ENCODE data around the gene ATG16L2. TPM values are rescaled to one million over a fixed set of nuclear protein-coding genes. Genes with fewer than 3 reads are reported as not detected.

ATG16L2 gene
- total RNA-seq, 1 donor from 2014 or later, result 51.0 TPM

DNA sequence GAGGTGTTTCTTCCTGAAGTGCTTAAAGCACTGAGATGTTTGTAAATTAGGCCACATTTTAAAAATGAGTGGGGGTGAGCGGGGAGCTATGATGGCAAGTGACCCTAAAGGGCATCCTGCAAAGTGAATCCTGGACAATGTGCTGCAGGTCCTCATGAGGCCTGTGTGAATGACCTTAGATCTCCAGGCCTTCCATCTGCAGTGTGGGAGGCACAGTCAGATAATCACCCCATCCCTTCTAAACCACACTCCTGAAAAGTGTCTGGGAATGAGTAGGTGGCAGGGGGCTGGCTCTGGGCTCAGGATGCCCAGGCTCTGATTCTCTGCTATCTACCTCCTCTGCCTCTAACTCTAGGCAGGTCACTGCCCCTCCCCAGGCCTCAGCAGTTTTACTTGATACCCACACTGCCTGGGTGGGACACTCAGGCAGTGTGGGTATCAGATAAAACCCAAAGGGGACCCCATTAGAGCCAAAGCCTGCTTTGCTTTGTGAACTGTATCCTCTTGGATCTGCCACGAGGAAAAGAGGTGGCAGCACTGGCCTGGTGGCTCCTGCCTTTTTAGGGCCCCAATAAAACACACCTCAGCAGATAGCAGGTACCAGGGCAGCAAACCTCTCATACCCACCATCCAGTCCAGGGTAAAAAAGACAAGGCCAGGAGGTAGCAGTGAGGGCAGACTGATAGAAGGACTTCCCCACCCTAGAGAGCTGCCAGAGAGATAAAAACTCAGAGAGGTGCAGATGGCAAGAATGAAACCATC, 30.9 kb upstream of the ATG16L2 start:
- H3K9me3 Mint-ChIP-seq (ENCODE audit: unreplicated experiment), result no peaks in the 10 kb centered on the region
- DNase-seq (ENCODE audit: low spot score), result no peak
- peaks cover 13% of the 10 kb centered on the region for H3K27me3 Mint-ChIP-seq (ENCODE audit: unreplicated experiment)
- TF ChIP-seq, protein P1, sequence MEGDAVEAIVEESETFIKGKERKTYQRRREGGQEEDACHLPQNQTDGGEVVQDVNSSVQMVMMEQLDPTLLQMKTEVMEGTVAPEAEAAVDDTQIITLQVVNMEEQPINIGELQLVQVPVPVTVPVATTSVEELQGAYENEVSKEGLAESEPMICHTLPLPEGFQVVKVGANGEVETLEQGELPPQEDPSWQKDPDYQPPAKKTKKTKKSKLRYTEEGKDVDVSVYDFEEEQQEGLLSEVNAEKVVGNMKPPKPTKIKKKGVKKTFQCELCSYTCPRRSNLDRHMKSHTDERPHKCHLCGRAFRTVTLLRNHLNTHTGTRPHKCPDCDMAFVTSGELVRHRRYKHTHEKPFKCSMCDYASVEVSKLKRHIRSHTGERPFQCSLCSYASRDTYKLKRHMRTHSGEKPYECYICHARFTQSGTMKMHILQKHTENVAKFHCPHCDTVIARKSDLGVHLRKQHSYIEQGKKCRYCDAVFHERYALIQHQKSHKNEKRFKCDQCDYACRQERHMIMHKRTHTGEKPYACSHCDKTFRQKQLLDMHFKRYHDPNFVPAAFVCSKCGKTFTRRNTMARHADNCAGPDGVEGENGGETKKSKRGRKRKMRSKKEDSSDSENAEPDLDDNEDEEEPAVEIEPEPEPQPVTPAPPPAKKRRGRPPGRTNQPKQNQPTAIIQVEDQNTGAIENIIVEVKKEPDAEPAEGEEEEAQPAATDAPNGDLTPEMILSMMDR (IDR thresholded peaks at IDR 0.05; ENCODE audit: unreplicated experiment), result no peak
- H3K4me1 Mint-ChIP-seq (ENCODE audit: unreplicated experiment), result peaks cover 13% of the 10 kb centered on the region
- no peak overlapping the region for H3K4me3 Mint-ChIP-seq (ENCODE audit: unreplicated experiment)
- peaks cover 6% of the 10 kb centered on the region for H3K36me3 Mint-ChIP-seq (ENCODE audit: low read depth, unreplicated experiment)
- no peak overlapping the region for H3K27ac Mint-ChIP-seq (ENCODE audit: unreplicated experiment)

DNA sequence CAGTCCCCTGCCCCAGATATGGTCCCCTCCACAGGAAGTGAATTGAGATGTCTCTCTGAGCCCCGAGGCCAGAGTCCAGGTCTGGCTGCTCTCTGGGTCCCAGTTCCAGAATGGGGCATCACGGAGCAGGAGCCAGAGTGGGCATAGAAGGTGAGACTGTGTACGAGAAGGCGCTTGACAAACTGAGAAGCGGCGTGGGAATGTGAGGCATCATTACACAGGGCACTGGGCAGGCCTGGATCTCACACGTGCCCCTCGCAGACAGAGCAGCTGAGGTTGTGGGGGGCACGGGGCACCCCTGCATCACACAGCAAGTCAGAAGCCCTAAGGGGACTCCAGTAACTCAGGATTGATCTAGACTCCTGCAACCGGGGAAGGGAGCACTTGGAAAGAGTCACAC, 29.5 kb upstream of the ATG16L2 start:
- Mint-ChIP-seq H3K36me3 (ENCODE audit: low read depth, unreplicated experiment) (peaks cover 4% of the 10 kb centered on the region), H3K27ac (ENCODE audit: unreplicated experiment) (no peak overlapping the region), H3K4me1 (ENCODE audit: unreplicated experiment) (peaks cover 13% of the 10 kb centered on the region), H3K27me3 (ENCODE audit: unreplicated experiment) (peaks cover 11% of the 10 kb centered on the region), H3K9me3 (ENCODE audit: unreplicated experiment) (no peaks in the 10 kb centered on the region), H3K4me3 (ENCODE audit: unreplicated experiment) (no peak overlapping the region)
- TF ChIP-seq, protein P1 (IDR thresholded peaks at IDR 0.05; ENCODE audit: unreplicated experiment), result no peak
- no peak for DNase-seq (ENCODE audit: low spot score)

DNA sequence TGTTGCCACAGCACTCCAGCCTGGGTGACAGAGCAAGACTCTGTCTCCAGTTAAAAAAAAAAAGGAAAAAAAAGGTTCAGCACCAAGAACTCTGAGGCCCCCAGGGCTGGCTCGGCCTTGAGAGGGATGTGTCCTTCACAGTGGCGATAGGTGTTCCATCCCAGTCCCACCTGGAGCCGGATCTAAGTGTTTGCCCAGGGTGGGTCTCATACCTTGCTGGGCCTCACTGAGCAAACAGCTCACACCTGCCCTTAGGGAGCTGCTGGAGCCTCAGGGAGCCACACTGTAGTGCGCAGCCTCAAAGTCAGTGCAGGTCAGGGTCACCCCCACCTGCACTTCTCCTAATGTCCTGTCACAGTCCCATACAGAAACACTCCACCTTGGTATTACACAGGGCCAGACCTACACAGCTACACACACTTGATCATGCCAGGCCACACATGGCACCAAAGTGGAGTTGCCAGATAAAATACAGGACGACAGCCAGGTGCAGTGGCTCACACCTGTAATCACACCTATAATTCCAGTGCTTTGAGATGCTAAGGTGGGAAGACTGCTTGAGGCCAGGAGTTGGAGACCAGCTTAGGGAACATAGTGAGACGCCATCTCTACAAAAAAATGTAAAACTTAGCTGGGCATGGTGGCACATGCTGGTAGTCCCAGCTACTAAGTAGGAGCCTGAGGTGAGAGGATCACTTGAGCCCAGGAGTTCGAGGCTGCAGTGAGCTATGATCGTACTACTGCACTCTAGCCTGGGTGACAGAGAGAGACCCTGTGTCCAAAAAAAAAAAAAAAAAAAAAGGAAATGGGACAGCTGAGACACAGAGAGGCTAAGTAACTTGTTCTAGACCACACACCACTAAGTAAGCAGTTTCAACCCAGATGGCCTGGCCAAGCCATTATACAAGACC, 27.7 kb upstream of the ATG16L2 start:
- Mint-ChIP-seq H3K9me3 (ENCODE audit: unreplicated experiment) (no peaks in the 10 kb centered on the region), H3K36me3 (ENCODE audit: low read depth, unreplicated experiment) (no peaks in the 10 kb centered on the region), H3K4me1 (ENCODE audit: unreplicated experiment) (peaks cover 13% of the 10 kb centered on the region), H3K27me3 (ENCODE audit: unreplicated experiment) (peaks cover 9% of the 10 kb centered on the region), H3K27ac (ENCODE audit: unreplicated experiment) (no peak overlapping the region), H3K4me3 (ENCODE audit: unreplicated experiment) (no peak overlapping the region)
- no peak for DNase-seq (ENCODE audit: low spot score)
- TF ChIP-seq, protein P1 (IDR thresholded peaks at IDR 0.05; ENCODE audit: unreplicated experiment), result no peak

GRCh38 chr11:72787216-72788104, 26.8 kb upstream of the ATG16L2 start:
- peaks cover 9% of the 10 kb centered on the region for H3K27me3 Mint-ChIP-seq (ENCODE audit: unreplicated experiment)
- no peak overlapping the region for H3K4me3 Mint-ChIP-seq (ENCODE audit: unreplicated experiment)
- peaks cover 6% of the 10 kb centered on the region for H3K4me1 Mint-ChIP-seq (ENCODE audit: unreplicated experiment)
- no peaks in the 10 kb centered on the region for H3K36me3 Mint-ChIP-seq (ENCODE audit: low read depth, unreplicated experiment)
- TF ChIP-seq, protein P1 (IDR thresholded peaks at IDR 0.05; ENCODE audit: unreplicated experiment), result no peak
- no peaks in the 10 kb centered on the region for H3K9me3 Mint-ChIP-seq (ENCODE audit: unreplicated experiment)
- no peak for DNase-seq (ENCODE audit: low spot score)
- H3K27ac Mint-ChIP-seq (ENCODE audit: unreplicated experiment), result no peak overlapping the region

All from endothelial cell (in vitro differentiated cells).